Caco-2 (cell line): ENCODE results near the gene CTAGE9. TPM values are rescaled to one million over a fixed set of nuclear protein-coding genes. Genes with fewer than 3 reads are reported as not detected.
"Not testable (repeated sequence)": the region's sequence is repeated elsewhere in the genome, so short reads cannot be mapped to it uniquely, and the experiment has no call there.

Experiments
- BruUV-seq: library from RNA; stranded (reverse); fragments of 400-500 nt; replicated peaks from 2 replicates; lab custom pipeline; 2021; lab: Mats Ljungman, UMichigan
- CTCF ChIA-PET: fragments of 300-600 bp; sonication (Branson Sonifier 250); formaldehyde crosslinking; loops from one replicate; lab custom pipeline; 2022; ENCODE audit warnings: antibody characterized with exemption; lab: Charles Lee
- POLR2A ChIA-PET: fragments of 300-600 bp; sonication (Branson Sonifier 250); formaldehyde crosslinking; loops from one replicate; lab custom pipeline; 2022; ENCODE audit warnings: antibody characterized with exemption; lab: Charles Lee
- DNase-seq, 2 experiments: peaks; one replicate each; pipeline versions ENCODE4 v3.0.0 to v3.0.0-alpha.2; 2020 to 2022
- H3K27me3 ChIP-seq: replicated peaks from 2 replicates; pipeline ENCODE4 v1.6.0; 2011; ENCODE audit warnings: low read length; ENCODE audit not compliant: control insufficient read depth, insufficient read depth
- H3K36me3 ChIP-seq: 2 replicates; pipeline ENCODE4 v1.5.1; 2011; ENCODE audit warnings: low read length; ENCODE audit not compliant: control insufficient read depth, insufficient read depth
- H3K4me1 ChIP-seq: fragments of 250-450 bp; sonication (Bioruptor Pico); 2 replicates; pipeline ENCODE4 v1.5.1; 2020; ENCODE audit warnings: mild to moderate bottlenecking
- H3K4me3 ChIP-seq: 2 replicates; pipeline ENCODE4 v1.5.1; 2011; ENCODE audit warnings: low read depth, mild to moderate bottlenecking, control low read depth, low read length
- H3K9me3 ChIP-seq: fragments of 250-450 bp; sonication (Bioruptor Pico); 2 replicates; pipeline ENCODE4 v1.5.1; 2020; ENCODE audit warnings: mild to moderate bottlenecking, moderate library complexity
- H3K27ac Mint-ChIP-seq: one replicate; pipeline ENCODE4 v1.8.0; 2022; ENCODE audit warnings: mixed read lengths; ENCODE audit not compliant: unreplicated experiment
- H3K27me3 Mint-ChIP-seq: one replicate; pipeline ENCODE4 v1.8.0; 2022; ENCODE audit warnings: mixed read lengths; ENCODE audit not compliant: insufficient read depth, unreplicated experiment
- H3K36me3 Mint-ChIP-seq: one replicate; pipeline ENCODE4 v1.8.0; 2022; ENCODE audit warnings: mild to moderate bottlenecking, mixed read lengths; ENCODE audit not compliant: insufficient read depth, unreplicated experiment
- H3K4me1 Mint-ChIP-seq: one replicate; pipeline ENCODE4 v1.8.0; 2022; ENCODE audit warnings: low read depth, mixed read lengths; ENCODE audit not compliant: unreplicated experiment
- H3K4me3 Mint-ChIP-seq: one replicate; pipeline ENCODE4 v1.8.0; 2022; ENCODE audit warnings: mild to moderate bottlenecking, moderate library complexity, mixed read lengths; ENCODE audit not compliant: unreplicated experiment
- H3K9me3 Mint-ChIP-seq: one replicate; pipeline ENCODE4 v1.8.0; 2022; ENCODE audit warnings: mixed read lengths; ENCODE audit not compliant: unreplicated experiment
- CTCF ChIP-seq, 2 experiments: fragments of 200-600 bp in 1 of 2; IDR thresholded peaks; 1 replicate in 1 of 2; 2 replicates in 1 of 2; pipeline versions ENCODE4 v1.5.1 to v1.8.0; 2011 to 2022; ENCODE audit warnings: antibody characterized with exemption in 1 of 2, control low read depth in 1 of 2, inconsistent platforms in 1 of 2, low read depth in 1 of 2, low read length in 1 of 2, mild to moderate bottlenecking in 1 of 2, moderate library complexity in 1 of 2; ENCODE audit not compliant: insufficient read depth in 1 of 2, severe bottlenecking in 1 of 2, unreplicated experiment in 1 of 2
- intact Hi-C: fragments of 100-400 bp; cut with micrococcal nuclease; formaldehyde crosslinking; loops from one replicate; pipeline ENCODE4 v1.10.0; 2022; ENCODE audit not compliant: unreplicated experiment
- total RNA-seq: library from RNA; stranded (reverse); gene quantifications from 2 replicates; pipeline ENCODE4 v1.2.3, GENCODE V29; 2022

Gene CTAGE9
- total RNA-seq, 1 experiment from 2014 or later = not detected

- no peaks in the 10 kb centered on the region for H3K9me3 Mint-ChIP-seq
- no TSS peak for BruUV-seq
- intact Hi-C loops = no loop called here
- ChIA-PET POLR2A (no interaction called here), CTCF (no interaction called here)
- TF ChIP-seq CTCF (IDR thresholded peaks at IDR 0.05; ENCODE audit: insufficient read depth in 1 of 2, low read depth in 1 of 2, low read length in 1 of 2, severe bottlenecking in 1 of 2, unreplicated experiment in 1 of 2) = no peak
- no peaks in the 10 kb centered on the region for H3K4me1 ChIP-seq
- H3K27me3 ChIP-seq = no peaks in the 10 kb centered on the region
- H3K4me3 ChIP-seq = no peak overlapping the region
- no peak for DNase-seq
- H3K27me3 Mint-ChIP-seq = peaks cover 7% of the 10 kb centered on the region
- no peak overlapping the region for H3K27ac Mint-ChIP-seq
- H3K9me3 ChIP-seq = no peaks in the 10 kb centered on the region
- H3K36me3 ChIP-seq = no peaks in the 10 kb centered on the region
- H3K4me3 Mint-ChIP-seq = no peak overlapping the region
- no peaks in the 10 kb centered on the region for H3K4me1 Mint-ChIP-seq
- H3K36me3 Mint-ChIP-seq = no peaks in the 10 kb centered on the region
These were observed 7.2 kb upstream of the CTAGE9 start for GRCh38 chr6:131717836-131718542.

GRCh38 chr6:131715567-131715966 is 4.8 kb upstream of the CTAGE9 start:
- H3K4me1 Mint-ChIP-seq, H3K27me3 Mint-ChIP-seq, H3K4me1 ChIP-seq, CTCF ChIA-PET, H3K9me3 ChIP-seq, H3K36me3 ChIP-seq, DNase-seq, H3K27ac Mint-ChIP-seq, H3K36me3 Mint-ChIP-seq, H3K9me3 Mint-ChIP-seq, H3K27me3 ChIP-seq, H3K4me3 Mint-ChIP-seq, H3K4me3 ChIP-seq, POLR2A ChIA-PET, BruUV-seq, intact Hi-C loops: not testable (repeated sequence)

DNA sequence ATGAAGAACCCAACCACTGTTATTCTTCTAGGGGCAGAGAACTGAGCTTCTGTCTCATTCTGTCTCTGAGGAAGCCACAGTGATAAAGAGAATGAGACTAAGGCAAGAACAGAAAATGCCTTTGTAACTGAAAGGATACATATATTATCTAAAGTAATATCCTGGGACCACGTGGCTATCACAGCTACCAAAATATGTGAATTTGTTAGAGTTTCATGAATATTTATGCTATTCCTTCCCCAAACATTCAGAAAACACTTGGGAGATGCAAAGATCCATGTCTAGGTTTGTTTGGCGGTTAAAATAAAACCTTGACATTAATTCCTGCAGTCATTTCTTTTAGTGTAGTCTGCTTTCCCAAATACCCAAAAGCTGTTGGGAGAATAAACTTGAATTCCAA is 6.9 kb downstream of the CTAGE9 start:
- H3K36me3 ChIP-seq, H3K27ac Mint-ChIP-seq, H3K27me3 Mint-ChIP-seq, H3K4me1 Mint-ChIP-seq, H3K4me1 ChIP-seq, H3K4me3 ChIP-seq, H3K9me3 ChIP-seq, H3K9me3 Mint-ChIP-seq, H3K4me3 Mint-ChIP-seq, CTCF ChIA-PET, DNase-seq, BruUV-seq, H3K27me3 ChIP-seq, intact Hi-C loops, POLR2A ChIA-PET, H3K36me3 Mint-ChIP-seq: not testable (repeated sequence)

DNA sequence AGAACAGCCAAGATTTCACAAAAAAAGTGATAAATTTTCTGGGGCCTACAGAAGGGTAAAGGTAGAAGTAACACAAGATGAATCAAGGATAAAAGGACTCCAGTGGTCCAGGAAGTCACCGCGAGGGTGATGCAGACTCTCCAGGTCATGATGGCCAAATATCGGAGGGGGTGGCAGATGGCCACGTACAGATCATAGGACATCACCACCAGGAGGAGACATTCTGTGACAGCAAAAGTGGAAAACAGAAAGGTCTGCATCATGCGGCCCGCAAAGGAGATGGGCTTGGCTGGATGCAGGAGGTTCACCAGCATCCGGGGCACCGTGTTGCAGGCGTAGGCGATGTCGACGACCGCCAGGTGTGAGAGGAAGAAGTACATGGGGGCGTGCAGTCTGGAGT is 10.0 kb downstream of the CTAGE9 start:
- H3K4me3 ChIP-seq, H3K27me3 ChIP-seq, intact Hi-C loops, H3K4me1 Mint-ChIP-seq, BruUV-seq, DNase-seq, H3K9me3 Mint-ChIP-seq, H3K4me1 ChIP-seq, H3K36me3 ChIP-seq, H3K9me3 ChIP-seq, CTCF ChIA-PET, H3K27me3 Mint-ChIP-seq, POLR2A ChIA-PET, H3K36me3 Mint-ChIP-seq, H3K27ac Mint-ChIP-seq, H3K4me3 Mint-ChIP-seq: not testable (repeated sequence)
